H9 (cell line): ENCODE data around the gene IMMP2L. TPM values are rescaled to one million over a fixed set of nuclear protein-coding genes. Genes with fewer than 3 reads are reported as not detected.

Experiments
- DNase-seq: peaks from one replicate; pipeline ENCODE4 v3.0.0-alpha.2; 2017
- H2AFZ ChIP-seq: one replicate; pipeline ENCODE4 v1.6.1; 2013; ENCODE audit warnings: mild to moderate bottlenecking, low read length, control low read depth, moderate library complexity
- H2AK5ac ChIP-seq: 2 replicates; pipeline ENCODE4 v1.6.1; 2013; ENCODE audit warnings: low read length, control low read depth, mixed read lengths; ENCODE audit not compliant: insufficient read length
- H2BK120ac ChIP-seq: one replicate; pipeline ENCODE4 v1.6.1; 2013; ENCODE audit warnings: low read depth, mild to moderate bottlenecking, low read length, control low read depth, inconsistent platforms; ENCODE audit not compliant: poor library complexity, severe bottlenecking
- H2BK12ac ChIP-seq: 2 replicates; pipeline ENCODE4 v1.6.1; 2013; ENCODE audit warnings: low read length, control low read depth, mixed read lengths, low read depth; ENCODE audit not compliant: insufficient read length
- H2BK15ac ChIP-seq: 2 replicates; pipeline ENCODE4 v1.6.1; 2013; ENCODE audit warnings: low read depth, low read length, control low read depth
- H2BK20ac ChIP-seq: one replicate; pipeline ENCODE4 v1.6.1; 2013; ENCODE audit warnings: low read depth, mild to moderate bottlenecking, low read length, control low read depth, inconsistent platforms; ENCODE audit not compliant: poor library complexity, severe bottlenecking
- H2BK5ac ChIP-seq: 2 replicates; pipeline ENCODE4 v1.6.1; 2013; ENCODE audit warnings: low read length, control low read depth, mixed read lengths; ENCODE audit not compliant: insufficient read length
- H3K14ac ChIP-seq: 2 replicates; pipeline ENCODE4 v1.6.1; 2013; ENCODE audit warnings: low read length, control low read depth; ENCODE audit not compliant: insufficient read depth
- H3K18ac ChIP-seq: 2 replicates; pipeline ENCODE4 v1.6.1; 2013; ENCODE audit warnings: low read depth, mild to moderate bottlenecking, mixed read lengths, low read length, control low read depth; ENCODE audit not compliant: insufficient read length
- H3K23ac ChIP-seq: 2 replicates; pipeline ENCODE4 v1.6.1; 2013; ENCODE audit warnings: low read length, control low read depth, mixed read lengths, low read depth; ENCODE audit not compliant: insufficient read length
- H3K23me2 ChIP-seq: 2 replicates; pipeline ENCODE4 v1.6.1; 2013; ENCODE audit warnings: low read depth, mild to moderate bottlenecking, mixed read lengths, low read length, control low read depth; ENCODE audit not compliant: insufficient read length, poor library complexity, severe bottlenecking
- H3K27ac ChIP-seq: 2 replicates; pipeline ENCODE4 v1.5.1; 2013; ENCODE audit warnings: low read length, control low read depth, mixed read lengths, low read depth; ENCODE audit not compliant: insufficient read length
- H3K27me3 ChIP-seq: 2 replicates; pipeline ENCODE4 v1.6.1; 2013; ENCODE audit warnings: low read length, control low read depth, inconsistent platforms; ENCODE audit not compliant: insufficient read depth
- H3K4ac ChIP-seq: 2 replicates; pipeline ENCODE4 v1.6.1; 2013; ENCODE audit warnings: low read depth, mild to moderate bottlenecking, control low read depth, inconsistent platforms, low read length, moderate library complexity
- H3K4me1 ChIP-seq: 2 replicates; pipeline ENCODE4 v1.6.1; 2013; ENCODE audit warnings: low read length, control low read depth, inconsistent platforms; ENCODE audit not compliant: insufficient read depth
- H3K4me2 ChIP-seq: 2 replicates; pipeline ENCODE4 v1.6.1; 2013; ENCODE audit warnings: low read length, control low read depth, mixed read lengths; ENCODE audit not compliant: insufficient read length, insufficient read depth
- H3K56ac ChIP-seq: 2 replicates; pipeline ENCODE4 v1.6.1; 2013; ENCODE audit warnings: low read depth, mild to moderate bottlenecking, mixed read lengths, low read length, control low read depth; ENCODE audit not compliant: insufficient read length
- H3K79me1 ChIP-seq: 2 replicates; pipeline ENCODE4 v1.6.1; 2013; ENCODE audit warnings: low read depth, mild to moderate bottlenecking, moderate library complexity, low read length, control low read depth, inconsistent platforms; ENCODE audit not compliant: insufficient read depth, poor library complexity, severe bottlenecking
- H3K79me2 ChIP-seq: 2 replicates; pipeline ENCODE4 v1.6.1; 2013; ENCODE audit warnings: low read length, control low read depth, inconsistent platforms; ENCODE audit not compliant: insufficient read depth
- H3K9ac ChIP-seq: 2 replicates; pipeline ENCODE4 v1.6.1; 2013; ENCODE audit warnings: low read length, control low read depth, mixed read lengths; ENCODE audit not compliant: insufficient read length; ENCODE audit errors: extremely low read depth
- H3K9me3 ChIP-seq: one replicate; pipeline ENCODE4 v1.6.1; 2013; ENCODE audit warnings: low read depth, low read length, inconsistent platforms; ENCODE audit not compliant: control insufficient read depth
- H3T11ph ChIP-seq: one replicate; pipeline ENCODE4 v1.6.1; 2013; ENCODE audit warnings: mild to moderate bottlenecking, low read length, control low read depth, inconsistent platforms
- H4K20me1 ChIP-seq: one replicate; pipeline ENCODE4 v1.6.1; 2013; ENCODE audit not compliant: control insufficient read depth, insufficient read length, insufficient read depth
- H4K5ac ChIP-seq: 2 replicates; pipeline ENCODE4 v1.6.1; 2013; ENCODE audit warnings: low read depth, mild to moderate bottlenecking, mixed read lengths, low read length, control low read depth; ENCODE audit not compliant: insufficient read length
- H4K8ac ChIP-seq: replicated peaks from 2 replicates; pipeline ENCODE4 v1.6.1; 2013; ENCODE audit warnings: low read length, control low read depth, mixed read lengths, low read depth; ENCODE audit not compliant: insufficient read length
- H4K91ac ChIP-seq: 2 replicates; pipeline ENCODE4 v1.6.1; 2013; ENCODE audit warnings: low read depth, mild to moderate bottlenecking, moderate library complexity, mixed read lengths, low read length, control low read depth; ENCODE audit not compliant: insufficient read length
- H3K27ac Mint-ChIP-seq, 3 experiments: 2 replicates in 2 of 3; 3 replicates in 1 of 3; pipeline ENCODE4 v1.8.0; 2020 to 2021; ENCODE audit warnings: mixed read lengths in 3 of 3, mild to moderate bottlenecking in 1 of 3, moderate library complexity in 1 of 3
- H3K27me3 Mint-ChIP-seq: 2 replicates; pipeline ENCODE4 v1.8.0; 2021; ENCODE audit warnings: low read depth, mild to moderate bottlenecking, moderate library complexity, mixed read lengths
- H3K36me3 Mint-ChIP-seq, 3 experiments: 2 replicates in 2 of 3; 3 replicates in 1 of 3; pipeline ENCODE4 v1.8.0; 2020 to 2021; ENCODE audit warnings: low read depth in 3 of 3, mixed read lengths in 3 of 3; ENCODE audit not compliant: insufficient read depth in 1 of 3
- H3K4me1 Mint-ChIP-seq, 2 experiments: 2 replicates each; pipeline ENCODE4 v1.8.0; 2020; ENCODE audit warnings: mixed read lengths in 2 of 2
- H3K4me3 Mint-ChIP-seq, 2 experiments: 2 replicates in 1 of 2; 3 replicates in 1 of 2; pipeline ENCODE4 v1.8.0; 2020 to 2021; ENCODE audit warnings: mild to moderate bottlenecking in 2 of 2, mixed read lengths in 2 of 2, moderate library complexity in 1 of 2
- H3K9me3 Mint-ChIP-seq, 2 experiments: 2 replicates in 1 of 2; 3 replicates in 1 of 2; pipeline ENCODE4 v1.8.0; 2020; ENCODE audit warnings: mild to moderate bottlenecking in 2 of 2, mixed read lengths in 2 of 2, moderate library complexity in 1 of 2
- total RNA-seq: library from RNA; stranded (reverse); gene quantifications from 2 replicates; pipeline ENCODE4 v1.2.1, GENCODE V29; 2021
- TF ChIP-seq, protein P1 (sequence below): fragments of 200-600 bp; sonication (generic); conservative IDR thresholded peaks from 3 replicates; pipeline ENCODE4 v1.8.0; 2021; ENCODE audit warnings: antibody characterized with exemption, mild to moderate bottlenecking

The IMMP2L gene
- total RNA-seq, 1 experiment from 2014 or later, result 14.7 TPM

DNA sequence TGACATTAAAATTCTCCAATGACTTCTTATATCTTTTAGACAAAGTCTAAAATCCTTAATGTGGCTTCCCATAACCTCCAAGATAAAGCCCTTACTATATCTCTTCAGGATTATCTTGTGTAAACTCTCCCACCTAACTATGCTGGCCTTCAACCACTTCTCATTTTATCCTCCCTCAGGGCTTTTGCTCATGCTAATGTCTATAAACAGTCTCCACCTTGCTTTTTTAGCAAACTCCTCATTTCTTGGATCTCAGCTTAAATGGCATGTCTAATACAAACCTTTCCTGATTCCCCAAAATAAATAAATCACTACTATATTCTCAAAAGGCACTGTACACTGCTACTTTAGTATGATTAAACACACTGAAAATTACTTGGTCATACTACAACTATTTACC, 290.2 kb downstream of the IMMP2L start:
- no peaks in the 10 kb centered on the region for H3K36me3 Mint-ChIP-seq
- Histone ChIP-seq H4K91ac (no peak overlapping the region), H3K4me1 (no peaks in the 10 kb centered on the region), H2AK5ac (no peak overlapping the region), H2BK20ac (no peak overlapping the region), H3K9me3 (no peaks in the 10 kb centered on the region), H3K23ac (no peak overlapping the region), H3K79me2 (no peaks in the 10 kb centered on the region), H3K27me3 (no peaks in the 10 kb centered on the region), H4K20me1 (no peaks in the 10 kb centered on the region), H4K5ac (no peak overlapping the region), H3K56ac (no peak overlapping the region), H2BK120ac (no peak overlapping the region), H3K79me1 (no peaks in the 10 kb centered on the region), H2BK15ac (no peak overlapping the region), H3K4ac (no peak overlapping the region), H3K27ac (no peak overlapping the region), H3K23me2 (no peaks in the 10 kb centered on the region), H3T11ph (no peak overlapping the region), H2BK12ac (no peak overlapping the region), H2BK5ac (no peak overlapping the region), H3K14ac (no peak overlapping the region), H3K4me2 (no peak overlapping the region), H3K18ac (no peak overlapping the region), H2AFZ (no peak overlapping the region), H4K8ac (no peak overlapping the region), H3K9ac (no peak overlapping the region)
- no peak overlapping the region for H3K27ac Mint-ChIP-seq
- H3K4me3 Mint-ChIP-seq, result no peak overlapping the region
- H3K27me3 Mint-ChIP-seq, result no peaks in the 10 kb centered on the region
- peaks cover 14 to 19% of the 10 kb centered on the region in 2 experiments for H3K4me1 Mint-ChIP-seq
- no peaks in the 10 kb centered on the region; a peak in 1 of 5 replicates for H3K9me3 Mint-ChIP-seq
- DNase-seq, result no peak
- TF ChIP-seq, protein P1, sequence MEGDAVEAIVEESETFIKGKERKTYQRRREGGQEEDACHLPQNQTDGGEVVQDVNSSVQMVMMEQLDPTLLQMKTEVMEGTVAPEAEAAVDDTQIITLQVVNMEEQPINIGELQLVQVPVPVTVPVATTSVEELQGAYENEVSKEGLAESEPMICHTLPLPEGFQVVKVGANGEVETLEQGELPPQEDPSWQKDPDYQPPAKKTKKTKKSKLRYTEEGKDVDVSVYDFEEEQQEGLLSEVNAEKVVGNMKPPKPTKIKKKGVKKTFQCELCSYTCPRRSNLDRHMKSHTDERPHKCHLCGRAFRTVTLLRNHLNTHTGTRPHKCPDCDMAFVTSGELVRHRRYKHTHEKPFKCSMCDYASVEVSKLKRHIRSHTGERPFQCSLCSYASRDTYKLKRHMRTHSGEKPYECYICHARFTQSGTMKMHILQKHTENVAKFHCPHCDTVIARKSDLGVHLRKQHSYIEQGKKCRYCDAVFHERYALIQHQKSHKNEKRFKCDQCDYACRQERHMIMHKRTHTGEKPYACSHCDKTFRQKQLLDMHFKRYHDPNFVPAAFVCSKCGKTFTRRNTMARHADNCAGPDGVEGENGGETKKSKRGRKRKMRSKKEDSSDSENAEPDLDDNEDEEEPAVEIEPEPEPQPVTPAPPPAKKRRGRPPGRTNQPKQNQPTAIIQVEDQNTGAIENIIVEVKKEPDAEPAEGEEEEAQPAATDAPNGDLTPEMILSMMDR, result no peak
